GM19463 (cell line): ENCODE results near the gene ZNF594.
"Not testable (repeated sequence)": the region's sequence is repeated elsewhere in the genome, so short reads cannot be mapped to it uniquely, and the experiment has no call there.

Experiments
- ATAC-seq: cut with Tn5 transposase; IDR thresholded peaks from one replicate; pipeline ENCODE4 v1.9.1; 2021; ENCODE audit warnings: mild to moderate bottlenecking, moderate library complexity; ENCODE audit not compliant: unreplicated experiment

The ZNF594 gene

DNA sequence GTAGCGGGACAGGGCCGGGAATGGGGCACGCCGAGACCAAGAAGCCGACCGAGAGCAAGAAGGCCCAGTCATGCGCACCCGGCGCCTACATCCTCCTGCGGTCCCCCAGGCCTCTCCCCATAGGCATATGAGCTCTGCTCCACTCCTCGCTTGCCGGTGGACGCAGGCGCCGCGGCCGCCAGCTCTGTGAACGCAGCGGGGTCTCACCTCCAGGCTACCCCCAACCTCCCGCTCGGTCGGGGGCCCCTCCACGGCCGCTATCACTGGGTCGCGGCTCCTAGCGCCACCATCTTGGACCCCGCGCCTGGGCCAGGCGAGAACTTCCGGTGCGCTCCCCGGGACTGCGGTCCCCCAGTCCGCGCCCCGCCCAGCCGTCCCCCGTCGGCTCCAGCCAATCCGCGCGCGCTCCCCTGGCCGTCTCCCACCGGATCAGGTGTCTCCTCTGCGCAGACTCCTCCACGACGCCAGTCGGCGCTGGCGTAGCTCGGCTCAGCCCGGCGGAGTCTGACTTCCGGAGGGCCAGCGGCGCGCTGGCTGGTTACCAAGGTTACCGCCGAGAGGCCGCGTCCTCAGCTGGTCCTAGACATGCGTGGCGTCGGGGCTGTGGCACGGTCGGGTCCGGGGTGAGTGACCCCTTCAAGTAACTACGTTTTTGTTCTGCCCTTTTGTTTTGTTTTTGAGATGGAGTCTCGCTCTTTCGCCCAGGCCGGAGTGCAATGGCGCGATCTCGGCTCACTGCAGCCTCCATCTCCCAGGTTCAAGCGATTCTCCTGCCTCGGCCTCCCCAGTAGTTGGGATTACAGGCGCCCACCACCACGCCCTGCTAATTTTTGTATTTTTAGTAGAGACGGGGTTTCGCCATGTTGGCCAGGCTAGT is at the start of gene ZNF594:
ZNF594 (minus strand) TSS at position 328 of the 877 bp plus-strand sequence. CDS start 7,612 bp downstream, outside the sequence.
- peak; percentile 98 for ATAC-seq

DNA sequence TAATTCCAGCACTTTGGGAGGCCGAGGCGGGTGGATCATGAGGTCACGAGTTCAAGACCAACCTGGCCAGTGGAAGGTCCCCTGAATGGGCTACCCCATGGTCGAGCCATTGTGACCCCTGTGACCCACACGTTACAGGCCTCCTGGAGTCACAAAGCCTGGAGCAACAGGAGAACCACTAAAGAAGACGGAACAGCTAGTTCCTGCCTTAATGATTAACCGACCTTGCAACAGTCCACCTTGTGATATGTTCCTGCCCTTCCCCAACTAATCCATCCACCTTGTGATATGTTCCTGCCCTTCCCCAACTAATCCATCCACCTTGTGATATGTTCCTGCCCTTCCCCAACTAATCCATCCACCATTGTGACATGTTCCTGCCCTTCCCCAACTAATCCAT is 48.1 kb upstream of the ZNF594 start:
- not testable (repeated sequence) for ATAC-seq

DNA sequence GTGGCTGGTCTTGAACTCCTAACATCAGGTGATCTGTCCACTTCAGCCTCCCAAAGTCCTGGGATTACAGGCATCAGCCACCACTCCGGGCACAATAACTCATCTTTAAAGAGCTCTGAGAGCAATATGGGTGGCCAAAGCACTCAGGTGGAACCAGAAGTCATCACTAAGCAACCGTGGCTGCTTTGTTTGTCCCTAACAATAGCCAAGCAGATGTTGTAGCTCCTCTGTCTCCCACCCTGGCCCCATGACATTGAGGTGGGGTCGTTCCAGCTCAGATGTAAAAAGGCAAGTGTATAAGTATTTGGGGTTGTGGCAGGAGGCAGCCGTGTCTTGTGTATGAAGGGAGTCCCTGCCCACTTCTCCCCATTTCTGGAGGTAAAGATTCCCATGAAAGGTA is 46.7 kb upstream of the ZNF594 start:
- no peak for ATAC-seq

DNA sequence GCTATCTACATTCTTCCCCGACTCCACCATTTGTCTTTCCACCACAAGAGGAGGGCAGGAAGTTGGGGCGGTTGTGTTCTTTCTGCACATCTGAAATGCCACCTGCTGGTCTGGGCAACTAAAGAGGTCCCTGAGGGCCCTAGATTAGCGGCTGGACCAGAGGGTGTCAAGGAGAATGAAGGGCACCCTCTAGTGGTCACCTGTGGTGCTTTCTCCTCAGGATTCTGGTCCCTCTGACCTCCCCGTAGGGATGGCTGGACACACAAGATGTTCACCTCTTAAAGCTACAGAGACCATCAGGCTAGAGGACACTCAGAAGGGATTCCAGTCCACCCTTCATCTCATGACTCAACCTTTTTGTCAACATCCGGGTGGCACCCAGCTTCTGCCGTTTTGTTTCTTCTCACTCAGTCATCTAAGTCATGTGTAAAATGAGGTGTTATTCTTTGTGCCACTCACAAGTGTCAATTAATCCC is 45.9 kb upstream of the ZNF594 start:
- no peak for ATAC-seq

DNA sequence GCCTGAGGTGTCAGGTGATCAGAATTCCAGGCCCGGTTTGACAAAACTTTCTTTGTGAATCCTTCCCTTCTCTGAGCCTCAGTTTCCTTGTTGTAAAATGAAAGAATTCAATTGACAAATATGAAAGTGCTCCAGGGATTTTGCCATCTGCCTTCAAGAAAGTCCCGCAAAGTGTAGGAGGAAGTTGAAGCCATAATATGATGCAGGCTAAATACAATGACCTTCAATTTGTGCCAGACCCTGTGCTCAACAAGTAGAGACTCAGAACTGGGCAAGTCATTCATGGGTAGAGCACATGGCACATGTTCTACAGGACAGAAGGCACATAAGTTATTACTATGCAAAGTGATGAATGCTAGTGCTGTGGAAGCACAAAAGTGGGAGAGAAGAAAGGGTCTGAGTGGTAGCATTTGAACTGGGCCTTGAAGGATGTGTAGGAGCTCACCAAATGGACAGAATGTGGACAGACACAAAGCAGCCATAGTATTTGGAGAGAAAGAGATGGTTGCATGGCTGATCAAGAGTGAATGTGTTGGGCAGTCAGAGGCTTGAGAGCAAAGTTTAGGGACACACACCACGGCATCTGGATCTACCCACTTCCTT is 45.4 kb upstream of the ZNF594 start:
- no peak for ATAC-seq

DNA sequence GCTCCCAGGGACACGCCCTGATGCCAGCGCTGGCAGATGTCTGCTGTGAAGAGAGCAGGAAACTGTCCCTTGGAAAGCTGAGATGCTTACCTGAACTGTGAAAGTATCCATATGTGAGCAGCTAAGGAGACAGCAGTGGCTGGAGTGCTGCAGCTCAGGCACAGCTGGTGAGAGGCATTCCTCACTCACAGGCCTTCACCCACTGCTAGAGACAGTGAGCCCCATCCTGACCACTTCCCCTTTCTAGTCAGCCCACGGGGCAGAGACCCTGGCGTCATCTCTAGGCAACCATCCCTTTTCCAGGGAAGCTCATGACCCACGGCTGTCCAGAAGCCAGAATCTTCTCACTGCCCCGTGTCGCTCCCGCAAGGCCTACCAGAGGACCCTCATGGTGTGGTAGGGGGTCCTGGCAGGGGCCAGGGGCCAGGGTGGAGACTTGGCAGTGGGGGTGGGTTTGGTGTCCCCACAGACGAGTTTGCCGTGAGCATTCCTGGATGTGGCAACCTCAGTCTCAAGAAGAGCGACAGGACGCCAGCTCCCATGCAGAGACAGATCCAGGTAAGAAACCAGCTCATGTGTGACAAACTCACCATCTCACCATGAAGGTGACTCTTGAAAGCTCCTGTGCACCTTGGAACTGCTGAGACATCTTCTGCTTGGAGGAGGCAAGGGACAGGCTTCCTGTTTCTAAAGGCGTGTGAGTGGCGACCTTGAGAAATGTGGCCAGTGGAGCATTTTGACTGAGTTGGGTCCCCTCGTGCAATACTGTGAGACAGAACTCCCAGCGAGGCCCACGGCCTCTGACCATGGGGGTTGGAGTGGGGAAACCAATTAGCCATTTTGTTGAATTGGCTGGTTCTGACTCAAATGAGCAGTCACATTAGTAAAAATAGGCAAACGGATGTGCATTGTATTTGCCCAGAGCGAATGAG is 43.2 kb upstream of the ZNF594 start, which contains the start of gene SCIMP:
SCIMP (minus strand) TSS at position 216 of the 932 bp plus-strand sequence; CDS start at position 111, 105 bp downstream.
- peak; percentile 70 for ATAC-seq

GRCh38 chr17:5233492-5233891 is 41.8 kb upstream of the ZNF594 start:
- ATAC-seq: not testable (repeated sequence)

DNA sequence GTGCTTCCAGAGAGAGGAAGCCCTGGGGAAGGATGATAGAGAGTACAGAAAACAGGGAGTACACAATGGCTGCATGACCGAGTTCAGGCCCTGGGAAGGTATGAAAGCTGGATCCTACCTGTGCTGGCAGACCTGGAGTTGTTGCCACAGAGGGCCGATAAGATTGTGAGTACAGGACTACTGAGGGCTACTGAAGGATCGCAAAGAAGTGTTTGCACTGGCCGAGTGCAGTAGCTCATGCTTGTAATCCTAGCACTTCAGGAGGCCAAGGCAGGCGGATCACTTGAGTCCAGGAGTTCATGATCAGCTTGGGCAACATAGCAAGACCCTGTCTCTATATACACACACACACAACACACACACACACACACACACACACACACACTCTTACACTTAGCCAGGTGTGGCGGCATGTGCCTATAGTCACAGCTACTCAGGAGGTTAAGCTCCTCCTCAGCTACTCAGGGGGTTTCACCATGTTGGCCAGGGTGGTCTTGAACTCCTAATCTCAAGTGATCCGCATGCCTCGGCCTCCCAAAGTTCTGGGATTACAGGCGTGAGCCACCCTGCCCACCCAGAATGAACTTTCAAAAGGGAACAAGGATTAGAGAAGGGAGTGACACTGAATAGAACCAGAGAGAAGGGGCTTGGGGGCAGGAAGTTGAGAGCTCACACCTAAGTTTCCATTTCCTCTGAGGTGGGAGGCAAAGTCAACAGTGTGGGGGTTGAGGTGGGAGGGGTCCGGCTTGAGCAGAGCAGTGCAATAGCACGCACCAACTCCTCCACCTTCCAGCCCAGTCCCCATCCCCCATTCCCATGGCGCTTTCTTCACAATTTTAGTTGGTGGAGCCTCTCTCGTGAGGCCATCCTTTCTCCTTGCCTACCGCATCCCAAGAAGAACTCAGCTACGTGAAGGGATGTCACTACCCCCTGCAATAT is 35.5 kb upstream of the ZNF594 start:
- no peak for ATAC-seq

GRCh38 chr17:5225668-5226457 is 34.2 kb upstream of the ZNF594 start:
- peak; percentile 38 for ATAC-seq

- not testable (repeated sequence) for ATAC-seq
Observed at GRCh38 chr17:5221912-5222311, 30.2 kb upstream of the ZNF594 start.

DNA sequence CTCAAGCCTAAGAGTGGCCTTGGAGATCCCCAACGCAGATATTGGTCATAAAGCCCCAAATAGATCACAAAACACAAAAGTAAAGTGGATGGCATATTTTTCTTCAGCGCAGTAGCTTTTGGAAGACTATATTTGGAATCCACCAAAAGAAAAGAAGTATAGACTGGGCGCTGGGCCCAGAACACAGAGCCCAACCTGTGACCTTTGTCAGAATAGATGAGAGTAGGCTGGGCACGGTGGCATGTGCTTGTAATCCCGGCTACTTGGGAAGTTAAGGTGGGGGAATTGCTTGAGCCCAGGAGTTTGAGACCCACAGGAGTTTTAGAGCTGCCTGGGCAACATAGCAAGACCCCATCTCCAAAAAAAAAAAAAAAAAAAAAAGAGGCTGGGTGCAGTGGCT is 28.4 kb upstream of the ZNF594 start:
- ATAC-seq: no peak

- ATAC-seq: no peak
Observed at GRCh38 chr17:5219536-5219935, 27.9 kb upstream of the ZNF594 start.

DNA sequence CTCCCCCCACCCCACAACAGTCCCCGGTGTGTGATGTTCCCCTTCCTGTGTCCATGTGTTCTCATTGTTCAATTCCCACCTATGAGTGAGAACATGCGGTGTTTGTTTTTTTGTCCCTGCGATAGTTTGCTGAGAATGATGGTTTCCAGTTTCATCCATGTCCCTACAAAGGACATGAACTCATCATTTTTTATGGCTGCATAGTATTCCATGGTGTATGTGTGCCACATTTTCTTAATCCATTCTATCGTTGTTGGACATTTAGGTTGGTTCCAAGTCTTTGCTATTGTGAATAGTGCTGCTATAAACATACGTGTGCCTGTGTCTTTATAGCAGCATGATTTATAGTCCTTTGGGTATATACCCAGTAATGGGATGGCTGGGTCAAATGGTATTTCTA is 25.9 kb upstream of the ZNF594 start:
- not testable (repeated sequence) for ATAC-seq

DNA sequence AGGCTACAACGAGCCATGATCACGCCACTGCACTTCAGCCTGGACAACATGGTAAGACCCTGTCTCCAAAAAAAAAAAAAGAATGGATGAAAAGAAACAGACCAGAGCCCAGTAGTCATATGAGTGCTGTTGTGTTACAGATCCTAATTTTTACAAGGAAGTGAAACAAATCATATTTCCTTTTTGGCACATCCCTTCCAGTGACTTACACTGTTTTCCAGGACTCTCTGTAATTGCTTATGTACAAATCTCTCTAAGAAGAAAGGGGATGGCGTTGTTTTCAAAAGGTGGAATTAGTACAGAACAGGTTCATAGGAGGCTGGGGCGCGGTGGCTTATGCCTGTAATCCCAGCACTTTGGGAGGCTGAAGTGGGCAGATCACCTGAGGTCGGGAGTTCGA is 19.8 kb upstream of the ZNF594 start:
- ATAC-seq: no peak

- no peak for ATAC-seq
Observed at GRCh38 chr17:5210614-5211252, 19.1 kb upstream of the ZNF594 start.

GRCh38 chr17:5210091-5210490 is 18.4 kb upstream of the ZNF594 start:
- no peak for ATAC-seq

GRCh38 chr17:5209396-5209795 is 17.7 kb upstream of the ZNF594 start:
- no peak for ATAC-seq

DNA sequence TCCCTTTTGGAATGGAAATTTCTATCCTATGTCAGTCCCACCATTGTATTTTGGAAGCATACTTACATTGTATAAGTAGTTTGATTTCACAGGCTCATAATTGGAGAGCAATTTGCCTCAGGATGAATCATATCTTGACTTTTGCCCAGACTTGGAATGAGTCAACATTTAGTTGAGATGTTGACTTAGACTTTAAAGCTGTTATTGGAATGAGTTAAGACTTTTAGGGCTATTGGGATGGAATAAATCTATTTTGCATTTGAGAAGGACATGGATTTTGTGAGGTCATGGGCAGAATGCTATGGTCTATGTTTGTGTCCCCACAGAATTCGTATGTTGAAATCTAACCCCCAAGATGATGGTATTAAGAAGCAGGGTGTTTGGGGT is 12.2 kb upstream of the ZNF594 start:
- ATAC-seq: no peak
